Right cardiac atrium (tissue), 5 donors: Measurements from ENCODE around the gene KIR2DL4. TPM values are rescaled to one million over a fixed set of nuclear protein-coding genes. Genes with fewer than 3 reads are reported as not detected.
"Not testable (repeated sequence)": the region's sequence is repeated elsewhere in the genome, so short reads cannot be mapped to it uniquely, and the experiment has no call there.

Source experiments
- ATAC-seq, 2 donors: fragments of 200-7000 bp; cut with Tn5 transposase; one replicate each; pipeline versions ENCODE4 v1.8.0 to v1.9.1; 2020; ENCODE audit warnings: moderate library complexity in 2 of 2, mild to moderate bottlenecking in 1 of 2
- DNase-seq, 3 donors: peaks; one replicate each; pipeline ENCODE4 v3.0.0-alpha.2; 2020
- H3K27ac ChIP-seq: one replicate; pipeline ENCODE4 v1.5.1; 2013; ENCODE audit warnings: mild to moderate bottlenecking, low read length, control low read depth, moderate library complexity
- H3K27me3 ChIP-seq: one replicate; pipeline ENCODE4 v1.6.1; 2013; ENCODE audit not compliant: control insufficient read depth, insufficient read depth
- H3K4me1 ChIP-seq: one replicate; pipeline ENCODE4 v1.6.1; 2013; ENCODE audit warnings: low read length; ENCODE audit not compliant: control insufficient read depth, insufficient read depth
- H3K4me3 ChIP-seq: one replicate; pipeline ENCODE4 v1.5.1; 2013; ENCODE audit warnings: low read length, control low read depth
- H3K9me3 ChIP-seq: one replicate; pipeline ENCODE4 v1.6.1; 2013; ENCODE audit warnings: low read length; ENCODE audit not compliant: control insufficient read depth
- WGBS: extraction: QIAGEN DNeasy Blood & Tissue Kit; methylation state at CpG from one replicate; pipeline ENCODE4 v1.1.7; 2013; 5-methylcytosine and 5-hydroxymethylcytosine counted together
- intact Hi-C, 4 donors: fragments of 100-400 bp; cut with DNase I; formaldehyde crosslinking; loops; one replicate each; pipeline versions ENCODE4 v1.11.0 to v1.14.0; 2022 to 2023
- polyA plus RNA-seq: library from polyadenylated mRNA; stranded (reverse); fragments of 200-250 nt; gene quantifications from one replicate; pipeline ENCODE4 v1.2.3, GENCODE V29; 2013
- total RNA-seq, 4 donors: library from RNA; stranded (reverse); fragmentation: NEBNext Ultra II Directional; extraction: Animal tissue kit (Norgen Biotek cat#: 25700); gene quantifications; one replicate each; pipeline ENCODE4 v1.2.1, GENCODE V29; 2021
- donor health status: healthy with polysubstance abuse.
- donor health status: DM: no; HTN: yes; CAD: no.
- donor health status: DM: no; HTN: no; CAD: no.
- donor health status: DM: no; HTN: yes; CAD: no; lungs with severe emphysema.
- donor health status: DM: yes; HTN: yes; CAD: no.

The KIR2DL4 gene
- total and polyA plus RNA-seq, 5 donors: 0.07 TPM; not detected in 4

GRCh38 chr19:54775830-54776229 lies 27.6 kb upstream of the KIR2DL4 start:
- H3K27ac ChIP-seq, ATAC-seq: not testable (repeated sequence)

GRCh38 chr19:54777851-54778250 lies 25.6 kb upstream of the KIR2DL4 start:
- H3K4me3 ChIP-seq, DNase-seq, H3K27me3 ChIP-seq, intact Hi-C loops, H3K4me1 ChIP-seq, H3K27ac ChIP-seq, H3K9me3 ChIP-seq, ATAC-seq: not testable (repeated sequence)
- WGBS: 35% methylated on average over 3 of the region's 4 CpGs

More at GRCh38 chr19:54775830-54776229, 27.6 kb upstream of the KIR2DL4 start:
- H3K4me1 ChIP-seq, DNase-seq, H3K27me3 ChIP-seq, intact Hi-C loops, H3K9me3 ChIP-seq, H3K4me3 ChIP-seq: not testable (repeated sequence)
- WGBS: 60% methylated on average over 8 of the region's 8 CpGs

GRCh38 chr19:54778896-54779295 lies 24.5 kb upstream of the KIR2DL4 start:
- H3K4me3 ChIP-seq, H3K4me1 ChIP-seq, H3K27me3 ChIP-seq, H3K9me3 ChIP-seq, ATAC-seq, intact Hi-C loops, H3K27ac ChIP-seq, DNase-seq: not testable (repeated sequence)
- 46% methylated on average over 7 of the region's 7 CpGs for WGBS

GRCh38 chr19:54782916-54783315 lies 20.5 kb upstream of the KIR2DL4 start:
- H3K4me3 ChIP-seq, ATAC-seq, H3K9me3 ChIP-seq, H3K27me3 ChIP-seq, DNase-seq, H3K27ac ChIP-seq, H3K4me1 ChIP-seq, intact Hi-C loops: not testable (repeated sequence)
- 64% methylated on average over 4 of the region's 4 CpGs for WGBS

GRCh38 chr19:54786091-54786723 lies 17.2 kb upstream of the KIR2DL4 start:
- H3K27me3 ChIP-seq, ATAC-seq, H3K9me3 ChIP-seq, H3K27ac ChIP-seq, H3K4me1 ChIP-seq, intact Hi-C loops, H3K4me3 ChIP-seq, DNase-seq: not testable (repeated sequence)
- 82% methylated on average over 24 of the region's 24 CpGs for WGBS

GRCh38 chr19:54788154-54788553 lies 15.3 kb upstream of the KIR2DL4 start:
- H3K4me1 ChIP-seq, H3K4me3 ChIP-seq, DNase-seq, H3K9me3 ChIP-seq, intact Hi-C loops, H3K27ac ChIP-seq, ATAC-seq, H3K27me3 ChIP-seq: not testable (repeated sequence)
- WGBS: 68% methylated on average over 6 of the region's 6 CpGs

- 59% methylated on average over 5 of the region's 5 CpGs for WGBS
- DNase-seq: no peak
- no peak for ATAC-seq
- no peaks in the 10 kb centered on the region for H3K27me3 ChIP-seq
- intact Hi-C loops: no loop called here
- no peak overlapping the region for H3K4me3 ChIP-seq
- no peak overlapping the region for H3K27ac ChIP-seq
- H3K4me1 ChIP-seq: no peaks in the 10 kb centered on the region
- no peaks in the 10 kb centered on the region for H3K9me3 ChIP-seq
Measured at GRCh38 chr19:54790711-54791110, 12.7 kb upstream of the KIR2DL4 start.

- Histone ChIP-seq H3K27me3 (no peaks in the 10 kb centered on the region), H3K27ac (no peak overlapping the region), H3K4me3 (no peak overlapping the region), H3K9me3 (no peaks in the 10 kb centered on the region), H3K4me1 (no peaks in the 10 kb centered on the region)
- intact Hi-C loops: no loop called here
- WGBS: 77% methylated on average over 6 of the region's 6 CpGs
- no peak for DNase-seq
- no peak for ATAC-seq
Measured at GRCh38 chr19:54791476-54791875, 11.9 kb upstream of the KIR2DL4 start.

GRCh38 chr19:54792814-54793213 lies 10.6 kb upstream of the KIR2DL4 start:
- Histone ChIP-seq H3K27ac (no peak overlapping the region), H3K4me3 (peak overlapping the region; percentile 23), H3K27me3 (no peaks in the 10 kb centered on the region), H3K9me3 (no peaks in the 10 kb centered on the region), H3K4me1 (peaks cover 4% of the 10 kb centered on the region)
- ATAC-seq: no peak
- intact Hi-C loops: no loop called here
- whole genome bisulfite sequencing: 36% methylated on average over 8 of the region's 8 CpGs
- DNase-seq: no peak

- peaks cover 4% of the 10 kb centered on the region for H3K4me1 ChIP-seq
- H3K27ac ChIP-seq: no peak overlapping the region
- H3K9me3 ChIP-seq: no peaks in the 10 kb centered on the region
- peaks cover 3% of the 10 kb centered on the region for H3K27me3 ChIP-seq
- intact Hi-C loops: no loop called here
- DNase-seq: no peak
- no peak for ATAC-seq
- no peak overlapping the region for H3K4me3 ChIP-seq
- 43% methylated on average over 1 of the region's 1 CpG for WGBS
Measured at GRCh38 chr19:54795758-54796157, 7.7 kb upstream of the KIR2DL4 start.

GRCh38 chr19:54804101-54804500 lies 691 bp downstream of the KIR2DL4 start:
- Histone ChIP-seq H3K27ac (no peak overlapping the region), H3K27me3 (no peaks in the 10 kb centered on the region), H3K4me1 (no peaks in the 10 kb centered on the region), H3K4me3 (no peak overlapping the region), H3K9me3 (no peaks in the 10 kb centered on the region)
- no peak for ATAC-seq
- intact Hi-C loops: no loop called here
- no peak for DNase-seq
- WGBS: 60% methylated on average over 5 of the region's 5 CpGs

GRCh38 chr19:54804571-54804970 lies 1.2 kb downstream of the KIR2DL4 start:
- no peak overlapping the region for H3K27ac ChIP-seq
- H3K4me1 ChIP-seq: no peaks in the 10 kb centered on the region
- ATAC-seq (no peak), DNase-seq (no peak)
- H3K9me3 ChIP-seq: no peaks in the 10 kb centered on the region
- WGBS: 85% methylated on average over 10 of the region's 10 CpGs
- no peak overlapping the region for H3K4me3 ChIP-seq
- intact Hi-C loops: no loop called here
- H3K27me3 ChIP-seq: no peaks in the 10 kb centered on the region
